ENCODE measurements around the gene KRTAP9-4.

GRCh38 chr17:41230094-41230493, 19.4 kb upstream of the KRTAP9-4 start:
- TF ChIP-seq CTCF (IDR thresholded peaks at IDR 0.05; ENCODE audit: control extremely low read depth in 1 of 3, insufficient read depth in 1 of 3, low read depth in 1 of 3, low read length in 3 of 3) (no peak), TAF1 (IDR thresholded peaks at IDR 0.05; ENCODE audit: low read depth, low read length) (no peak), RNF2 (IDR thresholded peaks at IDR 0.05; ENCODE audit: borderline replicate concordance, low read depth, low read length, missing control alignments, poor library complexity, severe bottlenecking) (no peak), POLR2A (IDR thresholded peaks at IDR 0.05; ENCODE audit: control extremely low read depth in 1 of 2, low read depth in 2 of 2, low read length in 2 of 2) (no peak), JUND (IDR thresholded peaks at IDR 0.05; ENCODE audit: low read length) (no peak), ATF2 (IDR thresholded peaks at IDR 0.05; ENCODE audit: low read length) (no peak), CEBPB (IDR thresholded peaks at IDR 0.05; ENCODE audit: low read depth, low read length) (no peak), SP2 (IDR thresholded peaks at IDR 0.05; ENCODE audit: low read length) (no peak), EZH2 (IDR thresholded peaks at IDR 0.05; ENCODE audit: low read depth, low read length, severe bottlenecking) (no peak), SP1 (IDR thresholded peaks at IDR 0.05; ENCODE audit: low read depth, low read length) (no peak), USF2 (IDR thresholded peaks at IDR 0.05; ENCODE audit: low read length) (no peak), TEAD4 (IDR thresholded peaks at IDR 0.05; ENCODE audit: low read depth, low read length) (no peak)
